HEK293T (cell line): ENCODE results near the gene ABCC8.

Source experiments
- ARNT ChIP-seq: fragments of 450-650 bp; IDR thresholded peaks from 2 replicates; pipeline ENCODE4 v1.6.1; 2017; ENCODE audit warnings: mild to moderate bottlenecking
- FOXK2 ChIP-seq: fragments of 450-650 bp; IDR thresholded peaks from 2 replicates; pipeline ENCODE4 v1.6.1; 2016; ENCODE audit warnings: mild to moderate bottlenecking
- NFRKB ChIP-seq: fragments of 450-650 bp; IDR thresholded peaks from 2 replicates; pipeline ENCODE4 v1.6.1; 2016; ENCODE audit warnings: mild to moderate bottlenecking, moderate library complexity

DNA sequence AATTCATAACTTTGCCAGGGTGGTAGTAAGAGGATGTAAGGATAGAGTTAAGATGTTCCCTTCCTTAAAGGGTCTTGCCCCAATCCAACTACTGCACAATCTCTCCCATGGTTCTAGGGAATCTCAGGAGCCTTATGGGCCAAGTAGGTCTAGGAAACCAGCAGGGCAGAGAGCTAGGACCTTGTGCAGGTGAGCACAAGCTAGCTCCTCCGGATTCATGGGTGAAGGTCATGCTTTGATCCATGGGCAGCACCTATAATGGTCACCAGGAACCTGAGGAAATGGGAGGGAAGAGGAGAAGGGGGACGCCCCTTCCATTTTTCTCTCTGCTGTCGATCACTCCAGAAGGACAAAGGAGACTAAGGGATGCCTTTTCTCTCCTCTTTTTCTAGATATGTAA lies 105.0 kb downstream of the ABCC8 start:
- no peak for TF ChIP-seq ARNT
- no peak for TF ChIP-seq FOXK2
- TF ChIP-seq NFRKB = no peak
